H1 (cell line): ENCODE results near the gene MIER3. TPM values are rescaled to one million over a fixed set of nuclear protein-coding genes. Genes with fewer than 3 reads are reported as not detected.

Source experiments
- CTCF ChIA-PET: fragments of 300-600 bp; sonication (Branson Sonifier 250); formaldehyde crosslinking; loops from one replicate; lab custom pipeline; 2021; ENCODE audit not compliant: partially characterized antibody; lab: Charles Lee
- POLR2A ChIA-PET: fragments of 300-600 bp; sonication (Branson Sonifier 250); formaldehyde crosslinking; loops from one replicate; lab custom pipeline; 2021; ENCODE audit warnings: inconsistent platforms; ENCODE audit not compliant: partially characterized antibody; lab: Charles Lee
- DNase-seq, 2 experiments: peaks; one replicate each; pipeline versions ENCODE4 v3.0.0 to v3.0.0-alpha.2; 2010 to 2022; ENCODE audit warnings: low spot score in 2 of 2, low read depth in 1 of 2, mixed read lengths in 1 of 2
- FAIRE-seq: peaks from 2 replicates; lab custom pipeline; 2011; peaks lifted over from hg19 to GRCh38; lab: Jason Lieb, UNC
- H2AFZ ChIP-seq: 2 replicates; pipeline ENCODE4 v1.8.1; 2012; ENCODE audit warnings: low read length, inconsistent platforms
- H2AK5ac ChIP-seq: 2 replicates; pipeline ENCODE4 v1.6.1; 2013; ENCODE audit warnings: low read depth, low read length
- H2BK120ac ChIP-seq: replicated peaks from 2 replicates; pipeline ENCODE3; 2013; ENCODE audit warnings: low read depth, low read length, inconsistent platforms
- H2BK12ac ChIP-seq: 2 replicates; pipeline ENCODE4 v1.6.1; 2013; ENCODE audit warnings: low read depth, low read length
- H2BK15ac ChIP-seq: 2 replicates; pipeline ENCODE4 v1.6.1; 2013; ENCODE audit warnings: low read length
- H2BK20ac ChIP-seq: 2 replicates; pipeline ENCODE4 v1.6.1; 2013; ENCODE audit warnings: low read length
- H2BK5ac ChIP-seq: 2 replicates; pipeline ENCODE4 v1.6.1; 2013; ENCODE audit warnings: low read depth, low read length
- H3K14ac ChIP-seq: 2 replicates; pipeline ENCODE4 v1.6.1; 2013; ENCODE audit warnings: inconsistent platforms; ENCODE audit not compliant: insufficient read length
- H3K18ac ChIP-seq: 2 replicates; pipeline ENCODE4 v1.6.1; 2013; ENCODE audit warnings: low read length; ENCODE audit errors: extremely low read depth
- H3K23ac ChIP-seq: 2 replicates; pipeline ENCODE4 v1.6.1; 2013; ENCODE audit warnings: inconsistent platforms; ENCODE audit not compliant: insufficient read length
- H3K23me2 ChIP-seq: 2 replicates; pipeline ENCODE4 v1.6.1; 2013; ENCODE audit warnings: low read depth, low read length
- H3K27ac ChIP-seq: 2 replicates; pipeline ENCODE4 v1.6.1; 2011; ENCODE audit warnings: low read depth, low read length, inconsistent platforms
- H3K27me3 ChIP-seq, 4 experiments: replicated peaks in 1 of 4; 1 replicate in 1 of 4; 2 replicates in 3 of 4; pipeline versions ENCODE4 v1.6.1 to v1.8.1; 2011 to 2013; ENCODE audit warnings: low read length in 3 of 4, mild to moderate bottlenecking in 3 of 4, inconsistent platforms in 2 of 4, mixed read lengths in 2 of 4, moderate library complexity in 1 of 4; ENCODE audit not compliant: control insufficient read depth in 3 of 4, insufficient read depth in 3 of 4; ENCODE audit errors: extremely low read depth in 1 of 4
- H3K36me3 ChIP-seq, 4 experiments: 2 replicates each; pipeline versions ENCODE4 v1.6.1 to v1.8.1; 2011 to 2013; ENCODE audit warnings: mild to moderate bottlenecking in 4 of 4, low read length in 3 of 4, moderate library complexity in 2 of 4, control low read depth in 1 of 4, inconsistent platforms in 1 of 4; ENCODE audit not compliant: insufficient read depth in 4 of 4, control insufficient read depth in 2 of 4
- H3K4ac ChIP-seq: replicated peaks from 2 replicates; pipeline ENCODE3; 2013; ENCODE audit warnings: low read length, low read depth, mixed read lengths, inconsistent platforms; ENCODE audit not compliant: insufficient read length
- H3K4me1 ChIP-seq, 4 experiments: replicated peaks in 1 of 4; 1 replicate in 1 of 4; 2 replicates in 3 of 4; pipeline versions ENCODE4 v1.6.1 to v1.8.1; 2011 to 2013; ENCODE audit warnings: low read length in 3 of 4, inconsistent platforms in 2 of 4, mixed read lengths in 1 of 4; ENCODE audit not compliant: insufficient read depth in 4 of 4, control insufficient read depth in 3 of 4
- H3K4me2 ChIP-seq, 2 experiments: 2 replicates each; pipeline versions ENCODE4 v1.6.1 to v1.8.1; 2011 to 2013; ENCODE audit warnings: low read depth in 2 of 2, low read length in 2 of 2, control low read depth in 1 of 2, inconsistent platforms in 1 of 2, mild to moderate bottlenecking in 1 of 2; ENCODE audit not compliant: insufficient read depth in 1 of 2
- H3K4me3 ChIP-seq, 4 experiments: fragments of 200-600, 300-600 bp in 1 of 4; sonication (generic), shearing (Covaris generic), sonication (Bioruptor Twin) in 1 of 4; 2 replicates each; pipeline versions ENCODE4 v1.5.1 to v1.8.1; 2011 to 2016; ENCODE audit warnings: low read length in 4 of 4, low read depth in 3 of 4, control low read depth in 2 of 4, inconsistent platforms in 2 of 4, mild to moderate bottlenecking in 2 of 4, mixed read lengths in 1 of 4, moderate library complexity in 1 of 4; ENCODE audit not compliant: insufficient read depth in 2 of 4; ENCODE audit errors: extremely low read depth in 1 of 4
- H3K56ac ChIP-seq: replicated peaks from 2 replicates; pipeline ENCODE3; 2013; ENCODE audit warnings: low read depth, mild to moderate bottlenecking, mixed read lengths, low read length, inconsistent platforms; ENCODE audit not compliant: insufficient read length
- H3K79me1 ChIP-seq: 2 replicates; pipeline ENCODE4 v1.6.1; 2013; ENCODE audit warnings: low read depth, low read length, control low read depth
- H3K79me2 ChIP-seq, 2 experiments: 2 replicates each; pipeline versions ENCODE4 v1.6.1 to v1.8.1; 2012 to 2013; ENCODE audit warnings: low read length in 2 of 2, mild to moderate bottlenecking in 2 of 2, inconsistent platforms in 1 of 2; ENCODE audit not compliant: insufficient read depth in 2 of 2, control insufficient read depth in 1 of 2
- H3K9ac ChIP-seq, 4 experiments: replicated peaks in 1 of 4; 1 replicate in 1 of 4; 2 replicates in 3 of 4; pipeline versions ENCODE4 v1.6.1 to v1.8.1; 2011 to 2013; ENCODE audit warnings: low read depth in 3 of 4, low read length in 3 of 4, control low read depth in 2 of 4, mild to moderate bottlenecking in 2 of 4, moderate library complexity in 2 of 4, inconsistent platforms in 1 of 4; ENCODE audit errors: extremely low read depth in 1 of 4
- H3K9me3 ChIP-seq, 2 experiments: 2 replicates each; pipeline versions ENCODE4 v1.6.1 to v1.8.1; 2012 to 2013; ENCODE audit warnings: mild to moderate bottlenecking in 2 of 2, moderate library complexity in 2 of 2, control low read depth in 1 of 2, inconsistent platforms in 1 of 2, low read depth in 1 of 2, low read length in 1 of 2, mixed read lengths in 1 of 2; ENCODE audit not compliant: insufficient read depth in 2 of 2
- H4K20me1 ChIP-seq, 2 experiments: replicated peaks in 1 of 2; 2 replicates each; pipeline versions ENCODE3 to v1.8.1; 2011 to 2013; ENCODE audit warnings: inconsistent platforms in 2 of 2, low read length in 2 of 2, mild to moderate bottlenecking in 1 of 2; ENCODE audit not compliant: insufficient read depth in 2 of 2, control insufficient read depth in 1 of 2
- H4K5ac ChIP-seq: 2 replicates; pipeline ENCODE4 v1.6.1; 2013; ENCODE audit warnings: low read length, low read depth, mixed read lengths, inconsistent platforms; ENCODE audit not compliant: insufficient read length
- H4K8ac ChIP-seq: 2 replicates; pipeline ENCODE4 v1.8.0; 2013; ENCODE audit warnings: mild to moderate bottlenecking, moderate library complexity, low read length, inconsistent platforms; ENCODE audit not compliant: insufficient read depth; ENCODE audit errors: extremely low read depth
- H4K91ac ChIP-seq: replicated peaks from 2 replicates; pipeline ENCODE3; 2013; ENCODE audit warnings: low read length, mixed read lengths, inconsistent platforms; ENCODE audit not compliant: insufficient read length
- BRCA1 ChIP-seq: IDR thresholded peaks from 2 replicates; pipeline ENCODE4 v1.6.1; 2012; ENCODE audit warnings: low read depth, low read length, improper control_type of control experiment
- CBX5 ChIP-seq: fragments of 300-800, 300-1000 bp; sonication (generic); IDR thresholded peaks from 2 replicates; pipeline ENCODE4 v1.7.1; 2016; ENCODE audit warnings: antibody characterized with exemption, low read length, low read depth
- CBX8 ChIP-seq: fragments of 300-800, 300-1000 bp; sonication (generic); IDR thresholded peaks from 2 replicates; pipeline ENCODE4 v1.7.1; 2016; ENCODE audit warnings: low read depth, low read length, borderline replicate concordance
- GABPA ChIP-seq: IDR thresholded peaks from 2 replicates; pipeline ENCODE4 v1.6.1; 2011; ENCODE audit warnings: mild to moderate bottlenecking, low read length, moderate library complexity, borderline replicate concordance; ENCODE audit not compliant: insufficient read depth
- KDM4A ChIP-seq: IDR thresholded peaks from one replicate; pipeline ENCODE4 v1.7.1; 2012; ENCODE audit warnings: low read depth, mild to moderate bottlenecking, moderate library complexity, low read length, inconsistent platforms; ENCODE audit not compliant: severe bottlenecking
- MAX ChIP-seq: IDR thresholded peaks from 2 replicates; pipeline ENCODE4 v1.6.1; 2012; ENCODE audit warnings: inconsistent platforms
- POU5F1 ChIP-seq: IDR thresholded peaks from 2 replicates; pipeline ENCODE4 v1.6.1; 2011; ENCODE audit warnings: low read depth, mild to moderate bottlenecking, low read length, moderate library complexity
- RFX5 ChIP-seq: IDR thresholded peaks from 2 replicates; pipeline ENCODE4 v1.6.1; 2011; ENCODE audit warnings: low read depth, low read length, improper control_type of control experiment, borderline replicate concordance
- RNF2 ChIP-seq: fragments of 200-900, 300-1000 bp; sonication (generic); IDR thresholded peaks from 2 replicates; pipeline ENCODE4 v1.7.1; 2016; ENCODE audit warnings: borderline replicate concordance, low read depth, mild to moderate bottlenecking, antibody characterized with exemption, low read length; ENCODE audit not compliant: poor library complexity, severe bottlenecking; ENCODE audit errors: missing control alignments
- SAP30 ChIP-seq: fragments of 300-600 bp; sonication (generic); IDR thresholded peaks from 2 replicates; pipeline ENCODE4 v1.7.1; 2012; ENCODE audit warnings: low read length, moderate library complexity, mild to moderate bottlenecking, inconsistent platforms; ENCODE audit not compliant: insufficient read depth, insufficient replicate concordance
- SP2 ChIP-seq: IDR thresholded peaks from 2 replicates; pipeline ENCODE4 v1.6.1; 2012; ENCODE audit warnings: mild to moderate bottlenecking, low read length, inconsistent platforms
- SUZ12 ChIP-seq: fragments of 200-600 bp; sonication (generic); IDR thresholded peaks from 2 replicates; pipeline ENCODE4 v1.6.1; 2012; ENCODE audit warnings: mild to moderate bottlenecking, inconsistent platforms, low read length, moderate library complexity, mixed read lengths
- TAF1 ChIP-seq: IDR thresholded peaks from 2 replicates; pipeline ENCODE4 v1.6.1; 2011; ENCODE audit warnings: mild to moderate bottlenecking, low read depth, low read length
- TBP ChIP-seq: IDR thresholded peaks from 2 replicates; pipeline ENCODE4 v1.6.1; 2011; ENCODE audit warnings: low read depth, low read length, improper control_type of control experiment
- WGBS, 2 experiments: shearing (Covaris generic) in 1 of 2; methylation state at CpG; one replicate each; pipeline versions ENCODE4 v1.1.6 to v1.1.7; 2013 to 2015; ENCODE audit warnings: low lambda C conversion rate in 2 of 2, mixed read lengths in 2 of 2, inconsistent platforms in 1 of 2, low coverage in 1 of 2, missing lambda C conversion rate in 1 of 2; ENCODE audit not compliant: insufficient replicate concordance in 2 of 2, insufficient coverage in 1 of 2, insufficient read length in 1 of 2; ENCODE audit errors: extremely low coverage in 1 of 2, missing lambda C conversion rate in 1 of 2; 5-methylcytosine and 5-hydroxymethylcytosine counted together
- polyA plus RNA-seq, 7 experiments: library from polyadenylated mRNA; depleted of rRNA in 3 of 7; stranded (reverse) in 5 of 7; unstranded in 2 of 7; fragments of >200 nt in 5 of 7; fragments of 200-250 nt in 2 of 7; gene quantifications; 1 replicate in 5 of 7; 2 replicates in 1 of 7; 4 replicates in 1 of 7; pipeline versions ENCODE4 v1.2.1 to v1.2.3, GENCODE V29; 2011 to 2013; ENCODE audit warnings: missing spikeins in 2 of 7, mixed read lengths in 2 of 7
- total RNA-seq: library from RNA; stranded (reverse); fragmentation: NEBNext Ultra II Directional; extraction: Animal tissue kit (Norgen Biotek cat#: 25700); gene quantifications from 2 replicates; pipeline ENCODE4 v1.2.1, GENCODE V29; 2021

The MIER3 gene
- total and polyA plus RNA-seq, 2 of the 8 experiments (the other 6 are each of a cell fraction or from before 2014, with no cell fraction given) = 9.6 to 33.3 TPM

- Histone ChIP-seq H3K4me2 (no peak overlapping the region), H4K5ac (no peak overlapping the region), H3K27me3 (no peaks in the 10 kb centered on the region), H3K27ac (no peak overlapping the region), H2BK5ac (no peak overlapping the region), H4K8ac (no peak overlapping the region), H3K9ac (no peak overlapping the region), H3K18ac (no peak overlapping the region; the same call in 1 of the 2 replicates), H3K4me1 (no peaks in the 10 kb centered on the region), H3K23ac (no peak overlapping the region), H2AK5ac (no peak overlapping the region), H3K14ac (no peak overlapping the region), H4K20me1 (no peaks in the 10 kb centered on the region), H3K4ac (no peak overlapping the region), H3K56ac (no peak overlapping the region), H4K91ac (no peak overlapping the region), H2BK15ac (no peak overlapping the region), H2BK20ac (no peak overlapping the region), H3K9me3 (no peaks in the 10 kb centered on the region), H3K4me3 (no peak overlapping the region), H3K79me2 (no peaks in the 10 kb centered on the region), H3K79me1 (no peaks in the 10 kb centered on the region), H3K36me3 (no peaks in the 10 kb centered on the region), H3K23me2 (no peaks in the 10 kb centered on the region), H2BK12ac (no peak overlapping the region), H2BK120ac (no peak overlapping the region), H2AFZ (no peak overlapping the region)
- 94% methylated on average over 13 of the region's 13 CpGs; no CpG with 5 or more reads in 1 of the 2 experiments for WGBS, 2 experiments
- FAIRE-seq (no peak), DNase-seq (no peak)
- ChIA-PET POLR2A (no interaction called here), CTCF (no interaction called here)
- no peak for TF ChIP-seq GABPA
- TF ChIP-seq CBX8 = no peak
- no peak for TF ChIP-seq SP2
- TF ChIP-seq TBP = no peak
- TF ChIP-seq MAX = no peak
- TF ChIP-seq RFX5 = no peak
- no peak for TF ChIP-seq KDM4A
- no peak for TF ChIP-seq SUZ12
- no peak for TF ChIP-seq CBX5
- no peak for TF ChIP-seq TAF1
- no peak for TF ChIP-seq BRCA1
- no peak for TF ChIP-seq SAP30
- no peak for TF ChIP-seq POU5F1
- TF ChIP-seq RNF2 = no peak
Measured at GRCh38 chr5:56979968-56980367, 28.0 kb upstream of the MIER3 start.
